GM12878 (cell line): ENCODE measurements around the gene CRAT.

Experiments
- BRCA1 ChIP-seq: IDR thresholded peaks from 2 replicates; pipeline ENCODE4 v1.6.1; 2011; ENCODE audit warnings: low read depth, low read length, improper control_type of control experiment
- FOS ChIP-seq: IDR thresholded peaks from 3 replicates; pipeline ENCODE4 v1.6.1; 2011; ENCODE audit warnings: borderline replicate concordance; ENCODE audit not compliant: insufficient read length; ENCODE audit errors: extremely low read depth
- MEF2A ChIP-seq: IDR thresholded peaks from 2 replicates; pipeline ENCODE4 v1.6.1; 2011; ENCODE audit warnings: low read depth, mild to moderate bottlenecking, low read length, moderate library complexity; ENCODE audit not compliant: insufficient read depth
- NFYB ChIP-seq: IDR thresholded peaks from 2 replicates; pipeline ENCODE4 v1.6.1; 2011; ENCODE audit warnings: low read depth, mild to moderate bottlenecking, low read length, improper control_type of control experiment, moderate library complexity; ENCODE audit not compliant: insufficient read depth
- POLR2AphosphoS5 ChIP-seq: IDR thresholded peaks from 2 replicates; pipeline ENCODE4 v1.6.1; 2011; ENCODE audit warnings: mild to moderate bottlenecking, low read length, inconsistent platforms
- YY1 ChIP-seq: IDR thresholded peaks from 2 replicates; pipeline ENCODE4 v1.6.1; 2011; ENCODE audit warnings: low read depth, mild to moderate bottlenecking, low read length
- TF ChIP-seq, protein P1 (sequence below), 3 experiments: IDR thresholded peaks in 2 of 3; conservative IDR thresholded peaks in 1 of 3; 2 replicates each; pipeline ENCODE4 v1.5.1; 2011; ENCODE audit warnings: low read depth in 3 of 3, low read length in 3 of 3, mild to moderate bottlenecking in 3 of 3, control low read depth in 2 of 3, moderate library complexity in 2 of 3, inconsistent platforms in 1 of 3, mixed read lengths in 1 of 3; ENCODE audit not compliant: control insufficient read depth in 2 of 3, insufficient read depth in 1 of 3; ENCODE audit errors: extremely low read depth in 1 of 3
- TF ChIP-seq, protein P2 (sequence below): fragments of 450-650 bp; IDR thresholded peaks from 2 replicates; pipeline ENCODE4 v1.6.1; 2014; ENCODE audit warnings: mild to moderate bottlenecking

DNA sequence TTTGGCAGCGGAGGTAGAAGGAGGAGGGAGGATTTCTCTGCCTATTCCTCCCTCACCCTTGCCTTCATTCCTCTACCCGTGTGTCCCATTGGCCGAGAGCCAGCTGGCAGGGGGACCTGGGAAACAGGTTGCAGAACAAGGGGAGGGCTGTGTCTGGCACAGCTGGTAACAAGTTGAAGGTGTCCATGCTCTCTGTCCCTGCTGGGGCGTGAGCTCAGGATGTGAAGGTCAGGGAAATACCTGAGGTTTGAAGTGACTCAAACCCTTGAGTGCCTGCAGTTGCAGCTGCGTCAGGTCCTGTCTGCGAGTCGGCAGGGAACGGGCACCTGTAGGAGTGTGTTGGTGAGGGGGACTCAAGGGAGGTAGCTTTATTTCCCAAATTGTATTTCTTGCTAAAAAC, 58.0 kb downstream of the CRAT start:
- TF ChIP-seq, protein P1, sequence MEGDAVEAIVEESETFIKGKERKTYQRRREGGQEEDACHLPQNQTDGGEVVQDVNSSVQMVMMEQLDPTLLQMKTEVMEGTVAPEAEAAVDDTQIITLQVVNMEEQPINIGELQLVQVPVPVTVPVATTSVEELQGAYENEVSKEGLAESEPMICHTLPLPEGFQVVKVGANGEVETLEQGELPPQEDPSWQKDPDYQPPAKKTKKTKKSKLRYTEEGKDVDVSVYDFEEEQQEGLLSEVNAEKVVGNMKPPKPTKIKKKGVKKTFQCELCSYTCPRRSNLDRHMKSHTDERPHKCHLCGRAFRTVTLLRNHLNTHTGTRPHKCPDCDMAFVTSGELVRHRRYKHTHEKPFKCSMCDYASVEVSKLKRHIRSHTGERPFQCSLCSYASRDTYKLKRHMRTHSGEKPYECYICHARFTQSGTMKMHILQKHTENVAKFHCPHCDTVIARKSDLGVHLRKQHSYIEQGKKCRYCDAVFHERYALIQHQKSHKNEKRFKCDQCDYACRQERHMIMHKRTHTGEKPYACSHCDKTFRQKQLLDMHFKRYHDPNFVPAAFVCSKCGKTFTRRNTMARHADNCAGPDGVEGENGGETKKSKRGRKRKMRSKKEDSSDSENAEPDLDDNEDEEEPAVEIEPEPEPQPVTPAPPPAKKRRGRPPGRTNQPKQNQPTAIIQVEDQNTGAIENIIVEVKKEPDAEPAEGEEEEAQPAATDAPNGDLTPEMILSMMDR (IDR thresholded peaks at IDR 0.05 in 2 of 3, conservative IDR thresholded peaks at IDR 0.05 in 1 of 3; ENCODE audit: control insufficient read depth in 2 of 3, extremely low read depth in 1 of 3, insufficient read depth in 1 of 3, low read depth in 3 of 3, low read length in 3 of 3), result no peak
- TF ChIP-seq, protein P2, sequence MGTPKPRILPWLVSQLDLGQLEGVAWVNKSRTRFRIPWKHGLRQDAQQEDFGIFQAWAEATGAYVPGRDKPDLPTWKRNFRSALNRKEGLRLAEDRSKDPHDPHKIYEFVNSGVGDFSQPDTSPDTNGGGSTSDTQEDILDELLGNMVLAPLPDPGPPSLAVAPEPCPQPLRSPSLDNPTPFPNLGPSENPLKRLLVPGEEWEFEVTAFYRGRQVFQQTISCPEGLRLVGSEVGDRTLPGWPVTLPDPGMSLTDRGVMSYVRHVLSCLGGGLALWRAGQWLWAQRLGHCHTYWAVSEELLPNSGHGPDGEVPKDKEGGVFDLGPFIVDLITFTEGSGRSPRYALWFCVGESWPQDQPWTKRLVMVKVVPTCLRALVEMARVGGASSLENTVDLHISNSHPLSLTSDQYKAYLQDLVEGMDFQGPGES, result no peak
- no peak for TF ChIP-seq POLR2AphosphoS5
- TF ChIP-seq MEF2A, result no peak
- no peak for TF ChIP-seq FOS
- no peak for TF ChIP-seq BRCA1
- no peak for TF ChIP-seq NFYB
- TF ChIP-seq YY1, result no peak
